C4-2B (cell line): ENCODE measurements around the gene PI4K2A.
"Not testable (repeated sequence)": the region's sequence is repeated elsewhere in the genome, so short reads cannot be mapped to it uniquely, and the experiment has no call there.

ENCODE experiments used
- H3K27ac ChIP-seq: fragments of 450-650 bp; 2 replicates; pipeline ENCODE4 v1.5.1; 2017
- ZFX ChIP-seq: fragments of 450-650 bp; IDR thresholded peaks from 2 replicates; pipeline ENCODE4 v1.6.1; 2017
- TF ChIP-seq, protein P1 (sequence below): fragments of 450-650 bp; conservative IDR thresholded peaks from 2 replicates; pipeline ENCODE4 v1.5.1; 2017; ENCODE audit warnings: mild to moderate bottlenecking

The PI4K2A gene

DNA sequence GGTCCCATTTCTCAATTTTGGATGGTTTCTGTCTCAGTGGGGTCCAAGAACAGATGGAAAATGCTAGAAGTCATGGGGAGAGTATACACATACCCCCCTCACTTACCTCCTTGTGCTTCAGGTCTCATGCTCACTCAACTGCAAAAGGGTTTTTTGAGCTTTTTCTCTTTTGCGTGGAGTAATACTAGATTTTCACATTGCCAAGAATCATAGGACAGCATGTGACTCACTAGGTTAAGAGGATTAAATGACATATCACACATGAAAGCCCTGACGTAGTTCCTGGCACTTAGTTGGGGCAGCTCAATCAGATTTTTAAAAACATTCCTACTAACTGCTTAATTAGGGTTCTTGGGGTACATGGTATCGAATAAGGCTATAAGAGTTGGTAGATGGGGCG is 4.5 kb downstream of the PI4K2A start:
- H3K27ac ChIP-seq, result no peak overlapping the region
- TF ChIP-seq ZFX, result no peak
- TF ChIP-seq, protein P1, sequence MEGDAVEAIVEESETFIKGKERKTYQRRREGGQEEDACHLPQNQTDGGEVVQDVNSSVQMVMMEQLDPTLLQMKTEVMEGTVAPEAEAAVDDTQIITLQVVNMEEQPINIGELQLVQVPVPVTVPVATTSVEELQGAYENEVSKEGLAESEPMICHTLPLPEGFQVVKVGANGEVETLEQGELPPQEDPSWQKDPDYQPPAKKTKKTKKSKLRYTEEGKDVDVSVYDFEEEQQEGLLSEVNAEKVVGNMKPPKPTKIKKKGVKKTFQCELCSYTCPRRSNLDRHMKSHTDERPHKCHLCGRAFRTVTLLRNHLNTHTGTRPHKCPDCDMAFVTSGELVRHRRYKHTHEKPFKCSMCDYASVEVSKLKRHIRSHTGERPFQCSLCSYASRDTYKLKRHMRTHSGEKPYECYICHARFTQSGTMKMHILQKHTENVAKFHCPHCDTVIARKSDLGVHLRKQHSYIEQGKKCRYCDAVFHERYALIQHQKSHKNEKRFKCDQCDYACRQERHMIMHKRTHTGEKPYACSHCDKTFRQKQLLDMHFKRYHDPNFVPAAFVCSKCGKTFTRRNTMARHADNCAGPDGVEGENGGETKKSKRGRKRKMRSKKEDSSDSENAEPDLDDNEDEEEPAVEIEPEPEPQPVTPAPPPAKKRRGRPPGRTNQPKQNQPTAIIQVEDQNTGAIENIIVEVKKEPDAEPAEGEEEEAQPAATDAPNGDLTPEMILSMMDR, result no peak

DNA sequence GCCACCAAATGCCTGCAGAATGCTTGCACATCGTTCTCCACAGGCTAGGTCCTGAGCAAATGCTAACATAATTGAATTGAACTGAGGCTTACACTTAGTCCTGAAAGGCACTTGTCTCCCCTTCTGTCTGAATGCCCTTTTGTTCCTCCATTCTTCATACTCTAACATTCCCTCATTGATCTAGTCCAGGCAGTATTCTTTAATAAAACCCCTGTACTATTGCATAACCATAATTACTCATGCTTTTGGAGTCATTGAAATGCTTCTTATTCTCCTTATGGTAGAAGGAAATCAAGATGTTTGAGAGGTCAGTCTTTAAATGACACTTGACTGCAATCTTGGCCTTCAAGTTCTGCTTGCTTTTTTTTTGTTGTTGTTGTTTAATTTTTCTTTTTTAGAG is 7.1 kb downstream of the PI4K2A start:
- TF ChIP-seq, protein P1, result no peak
- TF ChIP-seq ZFX, result no peak
- no peak overlapping the region for H3K27ac ChIP-seq

DNA sequence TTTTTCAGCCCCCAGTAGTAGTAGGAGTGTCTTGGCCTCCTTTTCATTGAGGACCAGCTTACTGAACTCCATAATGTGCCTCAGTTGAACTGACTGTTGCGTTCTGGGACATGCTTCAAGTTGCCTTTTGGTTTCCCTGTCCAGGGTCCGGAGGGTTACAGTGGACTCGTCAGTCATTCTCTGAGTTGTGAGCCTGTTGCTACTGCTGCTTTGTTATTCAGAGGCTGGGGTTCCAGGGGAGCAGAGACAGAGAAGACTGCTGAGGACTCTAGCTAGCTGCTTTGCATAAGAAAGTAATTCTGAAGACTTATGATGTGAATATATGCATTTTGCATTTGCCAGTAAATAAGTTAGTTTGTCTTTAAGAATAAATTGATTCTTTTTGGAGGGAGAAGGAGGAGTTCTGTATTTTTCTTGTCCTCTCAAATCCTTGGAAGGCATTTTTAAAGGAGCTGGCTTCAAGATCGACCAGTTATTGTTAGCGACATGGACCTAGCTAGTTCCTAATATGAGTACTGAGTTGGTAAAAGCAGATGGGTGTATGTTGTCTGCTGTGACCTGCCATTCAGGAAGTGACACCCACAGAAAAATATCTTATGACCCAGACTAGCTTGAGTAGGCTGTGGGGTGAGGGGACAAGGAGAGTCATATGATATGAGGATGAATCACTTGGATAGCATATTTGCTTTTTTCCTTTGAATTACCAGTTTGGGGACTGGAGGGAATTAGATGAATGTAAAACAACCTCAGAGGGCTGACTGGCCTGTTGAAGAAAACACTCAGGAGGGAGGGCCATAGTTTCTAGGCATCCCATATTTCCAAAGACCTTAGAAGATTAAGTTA is 8.3 kb downstream of the PI4K2A start:
- no peak overlapping the region for H3K27ac ChIP-seq
- TF ChIP-seq ZFX, result no peak
- TF ChIP-seq, protein P1, result no peak

DNA sequence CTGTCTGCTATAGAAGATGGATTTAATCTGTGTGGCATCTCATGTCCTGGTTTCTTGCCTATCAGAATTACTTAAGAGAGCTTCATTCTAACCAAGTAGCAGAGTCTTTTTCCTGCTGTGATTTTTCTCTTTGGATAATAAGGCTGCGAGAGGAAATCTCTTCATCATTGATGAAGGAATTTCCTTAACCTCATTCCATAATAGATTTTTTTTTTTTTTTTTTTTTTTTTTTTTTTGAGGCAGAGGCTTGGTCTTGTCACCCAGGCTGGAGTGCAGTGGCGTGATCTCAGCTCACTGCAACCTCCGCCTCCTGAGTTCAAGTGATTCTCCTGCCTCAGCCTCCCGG is 8.9 kb downstream of the PI4K2A start:
- H3K27ac ChIP-seq, result not testable (repeated sequence)

DNA sequence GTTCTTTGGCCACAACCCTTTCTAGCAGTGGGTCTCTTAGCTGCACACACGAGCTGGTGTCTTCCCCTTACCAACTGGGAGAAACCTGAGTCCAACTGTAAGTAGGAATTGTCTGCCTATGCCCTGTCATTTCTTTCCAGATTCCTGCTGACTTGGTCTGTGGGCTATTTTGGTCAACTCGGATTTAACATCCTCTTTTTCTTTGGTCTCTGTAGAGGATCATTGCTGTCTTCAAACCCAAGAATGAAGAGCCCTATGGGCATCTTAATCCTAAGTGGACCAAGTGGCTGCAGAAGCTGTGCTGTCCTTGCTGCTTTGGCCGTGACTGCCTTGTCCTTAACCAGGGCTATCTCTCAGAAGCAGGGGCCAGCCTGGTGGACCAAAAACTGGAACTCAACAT is 10.3 kb downstream of the PI4K2A start:
- TF ChIP-seq, protein P1, result no peak
- TF ChIP-seq ZFX, result no peak
- H3K27ac ChIP-seq, result no peak overlapping the region

DNA sequence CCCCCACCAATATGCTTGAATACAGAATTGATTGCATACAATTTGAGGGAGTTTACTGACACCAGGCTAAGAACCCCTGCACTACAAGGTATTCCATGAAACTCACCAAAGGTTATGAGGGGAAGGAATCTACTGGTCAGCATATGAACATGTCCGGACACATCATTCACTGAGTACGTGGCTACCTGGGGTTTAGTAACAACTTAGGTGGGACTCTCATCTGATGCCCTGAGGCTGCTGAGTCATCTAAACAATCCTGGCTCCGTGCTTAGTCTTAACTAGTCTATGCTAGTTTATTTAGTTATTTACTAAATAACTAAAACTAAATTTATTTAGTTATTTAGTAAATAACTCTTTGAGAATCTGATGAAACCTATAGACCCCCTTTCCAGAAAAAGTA is 11.3 kb downstream of the PI4K2A start:
- TF ChIP-seq ZFX, result no peak
- TF ChIP-seq, protein P1, result no peak
- H3K27ac ChIP-seq, result no peak overlapping the region

DNA sequence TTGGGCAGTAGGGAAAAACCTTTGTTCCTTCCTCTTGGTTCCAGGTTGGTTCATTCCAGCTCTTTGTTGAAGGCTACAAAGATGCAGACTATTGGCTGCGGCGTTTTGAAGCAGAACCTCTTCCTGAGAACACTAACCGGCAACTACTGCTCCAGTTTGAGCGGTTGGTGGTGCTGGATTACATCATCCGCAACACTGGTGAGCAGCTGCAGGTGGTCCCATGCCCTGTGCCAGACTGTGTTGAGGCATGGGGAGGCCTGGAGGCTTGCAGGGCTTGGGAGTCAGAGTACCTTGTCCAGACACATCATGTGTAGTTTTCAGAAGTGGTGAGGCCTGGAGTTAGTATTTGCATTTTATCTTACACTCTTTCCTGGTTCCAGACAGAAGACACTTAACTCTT is 16.3 kb downstream of the PI4K2A start:
- no peak overlapping the region for H3K27ac ChIP-seq
- TF ChIP-seq ZFX, result no peak
- TF ChIP-seq, protein P1, result no peak

DNA sequence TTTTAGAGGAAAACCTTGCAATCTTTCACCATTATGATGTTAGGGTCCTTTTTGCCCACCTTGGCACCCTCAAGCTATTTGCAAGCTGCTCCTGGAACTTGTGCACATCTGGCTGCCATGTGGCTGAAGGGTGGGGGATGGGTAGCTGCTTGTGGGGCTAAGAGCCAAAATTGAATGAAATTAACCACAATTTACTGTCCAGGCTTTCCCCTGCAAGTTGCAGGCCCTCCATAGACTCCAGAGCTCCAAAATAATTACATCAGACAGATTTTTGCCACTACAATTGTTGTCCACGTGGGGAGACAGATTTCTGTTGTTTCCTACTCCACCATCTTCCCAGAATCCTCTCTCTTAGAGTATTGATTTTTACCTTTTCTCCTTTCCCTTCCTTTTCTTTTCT is 19.1 kb downstream of the PI4K2A start:
- no peak for TF ChIP-seq ZFX
- TF ChIP-seq, protein P1, result no peak
- H3K27ac ChIP-seq, result no peak overlapping the region
